Sigmoid colon (tissue), 4 donors: Measurements from ENCODE around the gene ABHD12B.

Experiments used
- EP300 ChIP-seq, 4 donors: sonication (generic); formaldehyde crosslinking; IDR thresholded peaks; one replicate each; pipeline ENCODE4 v1.6.1; 2017; ENCODE audit warnings: antibody characterized with exemption in 4 of 4
- POLR2A ChIP-seq, 2 donors: fragments of 450-650 bp; IDR thresholded peaks; one replicate each; pipeline ENCODE4 v1.6.1; 2016; ENCODE audit warnings: antibody characterized with exemption in 2 of 2, mild to moderate bottlenecking in 2 of 2, moderate library complexity in 2 of 2
- POLR2AphosphoS5 ChIP-seq, 4 donors: sonication (generic); formaldehyde crosslinking; IDR thresholded peaks; one replicate each; pipeline ENCODE4 v1.6.1; 2017; ENCODE audit warnings: antibody characterized with exemption in 4 of 4
- TF ChIP-seq, protein P1 (sequence below), 4 experiments: fragments of 450-650 bp in 3 of 4; fragments of 200-600 bp in 1 of 4; IDR thresholded peaks; one replicate each; pipeline ENCODE4 v1.5.1; 2016 to 2019; ENCODE audit warnings: antibody characterized with exemption in 4 of 4, mild to moderate bottlenecking in 3 of 4, moderate library complexity in 2 of 4

DNA sequence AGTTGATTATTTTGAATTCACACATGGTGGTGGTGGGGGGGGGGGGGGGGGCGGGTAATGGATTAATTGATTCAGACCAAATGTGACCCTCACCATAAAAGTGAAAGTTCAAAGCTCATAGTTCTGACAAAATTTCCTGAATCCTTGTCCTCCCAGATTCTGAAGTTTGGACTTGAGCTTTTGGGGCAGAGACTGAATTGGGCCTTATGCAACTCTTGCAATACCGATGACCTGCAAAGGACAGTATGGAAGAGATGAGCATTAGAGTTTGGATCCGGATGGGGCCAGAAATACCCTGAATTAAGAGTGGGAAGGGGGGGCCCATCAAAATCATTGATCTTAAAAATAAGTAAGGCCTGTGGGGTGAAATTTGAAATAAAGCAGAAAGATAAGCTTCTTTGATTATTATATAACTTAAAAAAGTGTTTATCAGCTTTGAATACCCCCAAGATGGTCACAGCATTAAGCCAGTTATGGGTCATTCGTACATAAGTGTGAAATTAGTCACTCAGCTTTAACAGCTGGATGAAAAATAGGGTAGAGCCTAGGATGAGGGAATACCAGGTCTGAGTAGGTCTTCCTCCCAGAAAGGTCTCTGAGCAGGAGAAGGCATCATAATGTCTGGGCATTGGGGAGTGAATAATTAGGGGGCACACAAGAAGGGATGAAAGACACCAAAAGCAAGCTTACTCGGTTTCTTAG is 74.5 kb downstream of the ABHD12B start:
- TF ChIP-seq POLR2A (IDR thresholded peaks at IDR 0.05) (no peak), EP300 (IDR thresholded peaks at IDR 0.05) (no peak), POLR2AphosphoS5 (IDR thresholded peaks at IDR 0.05) (no peak)
- TF ChIP-seq, protein P1, sequence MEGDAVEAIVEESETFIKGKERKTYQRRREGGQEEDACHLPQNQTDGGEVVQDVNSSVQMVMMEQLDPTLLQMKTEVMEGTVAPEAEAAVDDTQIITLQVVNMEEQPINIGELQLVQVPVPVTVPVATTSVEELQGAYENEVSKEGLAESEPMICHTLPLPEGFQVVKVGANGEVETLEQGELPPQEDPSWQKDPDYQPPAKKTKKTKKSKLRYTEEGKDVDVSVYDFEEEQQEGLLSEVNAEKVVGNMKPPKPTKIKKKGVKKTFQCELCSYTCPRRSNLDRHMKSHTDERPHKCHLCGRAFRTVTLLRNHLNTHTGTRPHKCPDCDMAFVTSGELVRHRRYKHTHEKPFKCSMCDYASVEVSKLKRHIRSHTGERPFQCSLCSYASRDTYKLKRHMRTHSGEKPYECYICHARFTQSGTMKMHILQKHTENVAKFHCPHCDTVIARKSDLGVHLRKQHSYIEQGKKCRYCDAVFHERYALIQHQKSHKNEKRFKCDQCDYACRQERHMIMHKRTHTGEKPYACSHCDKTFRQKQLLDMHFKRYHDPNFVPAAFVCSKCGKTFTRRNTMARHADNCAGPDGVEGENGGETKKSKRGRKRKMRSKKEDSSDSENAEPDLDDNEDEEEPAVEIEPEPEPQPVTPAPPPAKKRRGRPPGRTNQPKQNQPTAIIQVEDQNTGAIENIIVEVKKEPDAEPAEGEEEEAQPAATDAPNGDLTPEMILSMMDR (IDR thresholded peaks at IDR 0.05) = no peak
